ENCODE results near the gene KCNH2. TPM values are rescaled to one million over a fixed set of nuclear protein-coding genes. Genes with fewer than 3 reads are reported as not detected.

The KCNH2 gene
- total and polyA plus RNA-seq, 2 experiments from 2014 or later: 2.6 to 14.7 TPM

DNA sequence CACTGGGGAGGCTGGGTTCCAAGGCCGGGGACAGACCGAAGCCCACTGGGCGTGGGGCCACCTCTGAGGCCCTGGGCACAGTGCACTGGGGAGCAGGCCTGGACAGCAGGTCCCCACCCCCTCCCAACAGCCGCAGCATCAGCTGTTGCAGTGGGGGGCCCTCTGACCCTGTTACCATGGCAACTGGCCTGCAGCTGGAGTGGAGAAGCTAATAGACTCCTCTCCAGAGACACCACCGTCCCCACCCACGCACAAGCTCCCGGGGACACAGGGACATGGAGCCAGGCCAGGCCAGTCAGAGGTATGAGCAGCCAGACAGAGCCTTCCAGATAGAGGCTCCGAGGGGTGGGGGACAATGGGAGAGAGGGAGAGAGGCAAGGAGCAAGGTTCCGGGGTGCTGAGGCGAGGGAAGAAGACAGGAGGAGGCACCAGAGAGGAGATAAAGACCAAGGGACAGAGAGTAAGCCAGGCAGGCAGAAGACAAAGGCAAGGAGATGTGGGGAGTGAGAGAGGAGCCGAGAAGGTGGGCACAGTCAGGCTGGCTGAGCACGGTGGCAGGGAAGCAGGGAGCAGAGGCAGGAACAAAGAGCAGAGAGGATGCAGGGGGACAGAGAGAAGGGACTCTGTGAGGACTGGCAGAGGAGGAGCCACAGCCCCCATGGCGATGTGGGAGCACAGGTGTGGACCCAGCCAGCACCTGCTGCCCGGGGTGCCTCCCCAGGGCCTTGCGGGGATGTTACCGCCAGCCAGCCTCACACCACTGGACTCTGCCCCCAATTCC, 6.7 kb downstream of the KCNH2 start:
- ATAC-seq: no peak
- Mint-ChIP-seq H3K9me3 (no peaks in the 10 kb centered on the region), H3K27ac (no peak overlapping the region; the same call in 1 of the 2 replicates), H3K36me3 (ENCODE audit: low read depth) (no peaks in the 10 kb centered on the region), H3K4me1 (peaks cover 49% of the 10 kb centered on the region), H3K27me3 (ENCODE audit: insufficient read depth, low read depth, poor library complexity) (peaks cover 29% of the 10 kb centered on the region), H3K4me3 (no peak overlapping the region)
- no peak overlapping the region for H3K4me2 ChIP-seq
- no peak overlapping the region for H3K4me3 ChIP-seq
- H3K27ac ChIP-seq (ENCODE audit: low read depth): no peak overlapping the region
- no peaks in the 10 kb centered on the region for H3K9me2 ChIP-seq (ENCODE audit: insufficient read depth)
- no peaks in the 10 kb centered on the region for H4K20me1 ChIP-seq (replicated peaks; ENCODE audit: insufficient read depth)
- no peak for DNase-seq (ENCODE audit: low spot score)
- peaks cover 31% of the 10 kb centered on the region for H3K4me1 ChIP-seq (ENCODE audit: insufficient read depth)
- H2AFZ ChIP-seq: no peak overlapping the region
- H3K79me2 ChIP-seq (replicated peaks; ENCODE audit: insufficient read depth): no peaks in the 10 kb centered on the region
- no peaks in the 10 kb centered on the region for H3F3A ChIP-seq (replicated peaks; ENCODE audit: low read depth)
- no peak for TF ChIP-seq CREB1 (CRISPR knock-in tag; IDR thresholded peaks at IDR 0.05; ENCODE audit: low read depth)
- TF ChIP-seq, protein P1, sequence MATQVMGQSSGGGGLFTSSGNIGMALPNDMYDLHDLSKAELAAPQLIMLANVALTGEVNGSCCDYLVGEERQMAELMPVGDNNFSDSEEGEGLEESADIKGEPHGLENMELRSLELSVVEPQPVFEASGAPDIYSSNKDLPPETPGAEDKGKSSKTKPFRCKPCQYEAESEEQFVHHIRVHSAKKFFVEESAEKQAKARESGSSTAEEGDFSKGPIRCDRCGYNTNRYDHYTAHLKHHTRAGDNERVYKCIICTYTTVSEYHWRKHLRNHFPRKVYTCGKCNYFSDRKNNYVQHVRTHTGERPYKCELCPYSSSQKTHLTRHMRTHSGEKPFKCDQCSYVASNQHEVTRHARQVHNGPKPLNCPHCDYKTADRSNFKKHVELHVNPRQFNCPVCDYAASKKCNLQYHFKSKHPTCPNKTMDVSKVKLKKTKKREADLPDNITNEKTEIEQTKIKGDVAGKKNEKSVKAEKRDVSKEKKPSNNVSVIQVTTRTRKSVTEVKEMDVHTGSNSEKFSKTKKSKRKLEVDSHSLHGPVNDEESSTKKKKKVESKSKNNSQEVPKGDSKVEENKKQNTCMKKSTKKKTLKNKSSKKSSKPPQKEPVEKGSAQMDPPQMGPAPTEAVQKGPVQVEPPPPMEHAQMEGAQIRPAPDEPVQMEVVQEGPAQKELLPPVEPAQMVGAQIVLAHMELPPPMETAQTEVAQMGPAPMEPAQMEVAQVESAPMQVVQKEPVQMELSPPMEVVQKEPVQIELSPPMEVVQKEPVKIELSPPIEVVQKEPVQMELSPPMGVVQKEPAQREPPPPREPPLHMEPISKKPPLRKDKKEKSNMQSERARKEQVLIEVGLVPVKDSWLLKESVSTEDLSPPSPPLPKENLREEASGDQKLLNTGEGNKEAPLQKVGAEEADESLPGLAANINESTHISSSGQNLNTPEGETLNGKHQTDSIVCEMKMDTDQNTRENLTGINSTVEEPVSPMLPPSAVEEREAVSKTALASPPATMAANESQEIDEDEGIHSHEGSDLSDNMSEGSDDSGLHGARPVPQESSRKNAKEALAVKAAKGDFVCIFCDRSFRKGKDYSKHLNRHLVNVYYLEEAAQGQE (IDR thresholded peaks at IDR 0.05; ENCODE audit: unreplicated experiment): no peak
- TF ChIP-seq STAT1 (IDR thresholded peaks at IDR 0.05; ENCODE audit: unreplicated experiment): no peak
- TF ChIP-seq, protein P2, sequence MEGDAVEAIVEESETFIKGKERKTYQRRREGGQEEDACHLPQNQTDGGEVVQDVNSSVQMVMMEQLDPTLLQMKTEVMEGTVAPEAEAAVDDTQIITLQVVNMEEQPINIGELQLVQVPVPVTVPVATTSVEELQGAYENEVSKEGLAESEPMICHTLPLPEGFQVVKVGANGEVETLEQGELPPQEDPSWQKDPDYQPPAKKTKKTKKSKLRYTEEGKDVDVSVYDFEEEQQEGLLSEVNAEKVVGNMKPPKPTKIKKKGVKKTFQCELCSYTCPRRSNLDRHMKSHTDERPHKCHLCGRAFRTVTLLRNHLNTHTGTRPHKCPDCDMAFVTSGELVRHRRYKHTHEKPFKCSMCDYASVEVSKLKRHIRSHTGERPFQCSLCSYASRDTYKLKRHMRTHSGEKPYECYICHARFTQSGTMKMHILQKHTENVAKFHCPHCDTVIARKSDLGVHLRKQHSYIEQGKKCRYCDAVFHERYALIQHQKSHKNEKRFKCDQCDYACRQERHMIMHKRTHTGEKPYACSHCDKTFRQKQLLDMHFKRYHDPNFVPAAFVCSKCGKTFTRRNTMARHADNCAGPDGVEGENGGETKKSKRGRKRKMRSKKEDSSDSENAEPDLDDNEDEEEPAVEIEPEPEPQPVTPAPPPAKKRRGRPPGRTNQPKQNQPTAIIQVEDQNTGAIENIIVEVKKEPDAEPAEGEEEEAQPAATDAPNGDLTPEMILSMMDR (conservative IDR thresholded peaks at IDR 0.05; ENCODE audit: low read depth in 2 of 2): no peak
- TF ChIP-seq JUNB (IDR thresholded peaks at IDR 0.05; ENCODE audit: unreplicated experiment): no peak
- TF ChIP-seq EZH2 (IDR thresholded peaks at IDR 0.05; ENCODE audit: low read depth, unreplicated experiment): no peak
- TF ChIP-seq, protein P3, sequence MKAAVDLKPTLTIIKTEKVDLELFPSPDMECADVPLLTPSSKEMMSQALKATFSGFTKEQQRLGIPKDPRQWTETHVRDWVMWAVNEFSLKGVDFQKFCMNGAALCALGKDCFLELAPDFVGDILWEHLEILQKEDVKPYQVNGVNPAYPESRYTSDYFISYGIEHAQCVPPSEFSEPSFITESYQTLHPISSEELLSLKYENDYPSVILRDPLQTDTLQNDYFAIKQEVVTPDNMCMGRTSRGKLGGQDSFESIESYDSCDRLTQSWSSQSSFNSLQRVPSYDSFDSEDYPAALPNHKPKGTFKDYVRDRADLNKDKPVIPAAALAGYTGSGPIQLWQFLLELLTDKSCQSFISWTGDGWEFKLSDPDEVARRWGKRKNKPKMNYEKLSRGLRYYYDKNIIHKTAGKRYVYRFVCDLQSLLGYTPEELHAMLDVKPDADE (IDR thresholded peaks at IDR 0.05): no peak
- H3K36me3 ChIP-seq (ENCODE audit: insufficient read depth): no peaks in the 10 kb centered on the region
- H3K27me3 ChIP-seq (ENCODE audit: insufficient read depth): peaks cover 20% of the 10 kb centered on the region

DNA sequence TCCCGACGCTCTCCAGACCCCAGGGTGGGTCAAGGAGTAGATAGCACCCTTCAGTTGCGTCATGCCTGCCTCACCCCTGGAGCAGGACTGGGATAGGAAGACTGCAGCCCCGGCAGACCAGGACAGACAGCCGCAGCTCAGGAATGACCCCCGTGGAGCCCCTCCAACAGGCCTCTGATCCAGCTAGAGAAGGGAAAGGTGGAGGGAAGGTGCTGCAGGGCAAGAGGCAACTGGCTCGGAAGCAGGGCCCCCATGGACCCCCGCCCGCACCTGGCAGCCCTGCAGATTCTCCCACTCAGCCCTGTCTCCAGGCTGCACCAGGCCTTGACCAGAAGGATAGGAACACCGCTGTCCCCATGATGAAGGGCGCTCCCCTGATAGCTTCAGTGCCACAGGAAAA, 7.7 kb downstream of the KCNH2 start:
- no peaks in the 10 kb centered on the region for H4K20me1 ChIP-seq (replicated peaks; ENCODE audit: insufficient read depth)
- TF ChIP-seq STAT1 (IDR thresholded peaks at IDR 0.05; ENCODE audit: unreplicated experiment) (no peak), EZH2phosphoT487 (IDR thresholded peaks at IDR 0.05; ENCODE audit: unreplicated experiment) (no peak)
- TF ChIP-seq, protein P1 (IDR thresholded peaks at IDR 0.05; ENCODE audit: unreplicated experiment): no peak
- TF ChIP-seq, protein P3 (IDR thresholded peaks at IDR 0.05): no peak
- ATAC-seq (no peak), DNase-seq (ENCODE audit: low spot score) (no peak)
- peaks cover 23% of the 10 kb centered on the region for H3K27me3 Mint-ChIP-seq (ENCODE audit: insufficient read depth, low read depth, poor library complexity)
- H3K27ac ChIP-seq (ENCODE audit: low read depth): no peak overlapping the region
- peak overlapping the region; percentile 67; the same call in 1 of the 2 replicates for H3K27ac Mint-ChIP-seq
- no peaks in the 10 kb centered on the region for H3K36me3 ChIP-seq (ENCODE audit: insufficient read depth)
- H3K79me2 ChIP-seq (replicated peaks; ENCODE audit: insufficient read depth): no peaks in the 10 kb centered on the region
- no peak overlapping the region for H3K4me2 ChIP-seq
- no peaks in the 10 kb centered on the region for H3F3A ChIP-seq (replicated peaks; ENCODE audit: low read depth)
- H3K36me3 Mint-ChIP-seq (ENCODE audit: low read depth): no peaks in the 10 kb centered on the region
- H3K4me3 Mint-ChIP-seq: no peak overlapping the region
- H3K27me3 ChIP-seq (ENCODE audit: insufficient read depth): peaks cover 10% of the 10 kb centered on the region
- no peaks in the 10 kb centered on the region for H3K9me2 ChIP-seq (ENCODE audit: insufficient read depth)
- H2AFZ ChIP-seq: no peak overlapping the region
- peaks cover 39% of the 10 kb centered on the region for H3K4me1 Mint-ChIP-seq
- no peak overlapping the region for H3K4me3 ChIP-seq
- peaks cover 20% of the 10 kb centered on the region for H3K4me1 ChIP-seq (ENCODE audit: insufficient read depth)
- H3K9me3 Mint-ChIP-seq: no peaks in the 10 kb centered on the region

Data from GM23338 (cell line).